CD4-positive, alpha-beta T cell treated with Interferon alpha-2 for 1 hour (primary cell): ENCODE results near the gene GALNS.
"Not testable (repeated sequence)": the region's sequence is repeated elsewhere in the genome, so short reads cannot be mapped to it uniquely, and the experiment has no call there.

Source experiments
- DNase-seq, 2 donors: peaks; one replicate each; pipeline ENCODE4 v3.0.0-alpha.2; 2020 to 2022

Gene GALNS

GRCh38 chr16:88780142-88781062, 76.3 kb downstream of the GALNS start:
- DNase-seq = no peak

- no peak for DNase-seq
Observed at GRCh38 chr16:88779406-88780141, 77.2 kb downstream of the GALNS start.

- DNase-seq = no peak
Observed at GRCh38 chr16:88778541-88779065, 78.1 kb downstream of the GALNS start.

GRCh38 chr16:88778271-88778525, 78.5 kb downstream of the GALNS start:
- DNase-seq = no peak

DNA sequence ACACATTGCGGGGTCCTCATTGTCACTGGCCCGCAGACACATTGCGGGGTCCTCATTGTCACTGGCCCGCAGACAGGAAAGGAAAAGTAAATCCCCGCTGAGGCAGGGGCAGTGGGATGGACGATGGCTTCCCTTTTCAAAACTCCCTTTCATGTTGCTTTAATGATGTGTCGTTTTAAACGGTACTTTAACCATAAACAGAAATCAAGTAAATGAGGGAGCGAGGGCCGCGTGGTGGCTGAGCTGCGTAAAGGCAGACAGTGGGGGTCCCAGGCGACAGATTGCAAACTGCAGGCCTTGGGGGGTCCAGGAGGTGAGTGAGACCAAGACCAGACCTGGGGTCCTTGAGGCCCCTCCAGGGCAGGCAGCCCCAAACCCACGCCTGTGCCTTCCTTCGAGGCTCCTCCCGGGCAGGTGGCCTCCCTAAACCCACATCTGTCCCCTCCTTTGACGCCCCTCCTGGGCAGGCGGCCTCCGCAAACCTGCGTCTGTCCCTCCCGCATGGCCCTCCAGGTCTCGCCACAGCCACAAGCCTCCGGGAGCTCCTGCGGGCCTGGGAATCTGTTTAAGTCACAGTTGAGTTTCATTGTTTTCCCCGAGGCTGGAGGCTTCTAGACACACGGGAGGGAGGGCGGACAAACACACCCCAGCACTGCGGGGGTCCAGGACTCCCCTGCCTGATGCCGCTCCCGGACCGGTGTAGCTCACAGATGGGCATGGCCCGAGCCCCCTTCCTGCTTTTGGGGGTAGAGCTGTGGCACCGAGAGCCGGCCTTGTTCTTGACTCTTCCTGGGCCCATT, 79.1 kb downstream of the GALNS start:
- no peak for DNase-seq

DNA sequence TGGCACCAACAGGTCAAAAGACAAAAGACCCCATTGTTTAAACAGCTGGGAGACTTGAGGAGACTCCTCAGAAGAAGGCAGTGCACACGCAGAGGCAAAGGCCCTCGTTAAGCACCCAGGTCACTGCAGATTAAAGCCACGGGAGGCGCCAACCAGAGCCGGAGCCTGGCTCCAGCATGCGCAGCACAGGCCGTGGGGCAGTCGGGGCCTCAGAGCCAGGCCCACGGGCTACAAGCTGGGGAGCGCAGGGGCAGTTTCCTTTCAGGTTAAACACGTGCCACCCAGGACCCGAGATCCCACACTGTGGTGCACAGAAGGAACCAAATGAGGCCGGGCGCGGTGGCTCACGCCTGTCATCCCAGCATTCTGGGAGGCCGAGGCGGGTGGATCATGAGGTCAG, 80.9 kb downstream of the GALNS start:
- no peak for DNase-seq

GRCh38 chr16:88774544-88775393, 82.0 kb downstream of the GALNS start:
- no peak for DNase-seq

GRCh38 chr16:88773812-88774291, 82.9 kb downstream of the GALNS start:
- DNase-seq = peak in 1 of 2 donors; percentile 41

DNA sequence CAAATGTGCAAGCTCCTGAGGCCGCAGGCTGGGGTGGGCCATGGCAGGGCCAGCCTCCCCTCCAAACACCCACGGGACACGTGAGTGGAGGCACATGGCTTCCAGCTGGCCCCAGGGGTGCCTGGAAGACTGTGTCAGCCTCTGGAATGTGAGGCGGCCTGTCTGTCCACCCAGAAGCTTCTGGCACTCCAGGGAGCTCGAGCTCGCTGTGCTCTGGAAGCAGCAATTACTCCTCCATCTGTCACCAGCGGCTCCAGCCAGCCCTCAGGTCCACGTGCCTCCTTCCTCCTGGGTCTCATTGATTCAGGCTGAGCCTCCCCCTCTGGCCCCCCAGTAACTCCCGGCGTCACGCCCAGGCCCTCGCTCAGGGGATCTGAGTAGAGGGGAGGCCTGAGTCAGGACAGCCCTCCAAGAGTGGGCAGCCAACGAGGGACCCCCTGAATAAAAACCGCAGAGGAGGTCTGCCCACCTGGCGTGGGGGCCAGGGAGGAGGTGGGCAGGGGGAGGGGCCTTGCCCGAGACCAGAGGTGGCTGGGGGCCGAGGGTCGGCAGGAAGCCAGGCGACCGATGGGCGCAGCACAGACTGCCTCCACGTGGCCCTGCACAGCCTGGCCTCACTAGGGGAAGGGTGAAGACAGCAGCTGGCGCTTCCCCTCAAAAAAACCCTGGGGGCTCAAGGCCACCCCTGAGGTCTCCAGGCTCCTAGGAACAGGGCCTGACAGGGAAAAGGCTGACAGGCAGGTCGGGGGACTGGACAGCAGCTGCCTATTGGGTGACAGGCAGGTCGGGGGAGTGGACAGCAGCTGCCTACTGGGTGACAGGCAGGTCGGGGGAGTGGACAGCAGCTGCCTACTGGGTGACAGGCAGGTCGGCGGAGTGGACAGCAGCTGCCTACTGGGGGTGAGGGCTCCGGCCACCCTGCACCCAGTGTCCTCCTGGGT, 83.6 kb downstream of the GALNS start:
- DNase-seq = no peak

DNA sequence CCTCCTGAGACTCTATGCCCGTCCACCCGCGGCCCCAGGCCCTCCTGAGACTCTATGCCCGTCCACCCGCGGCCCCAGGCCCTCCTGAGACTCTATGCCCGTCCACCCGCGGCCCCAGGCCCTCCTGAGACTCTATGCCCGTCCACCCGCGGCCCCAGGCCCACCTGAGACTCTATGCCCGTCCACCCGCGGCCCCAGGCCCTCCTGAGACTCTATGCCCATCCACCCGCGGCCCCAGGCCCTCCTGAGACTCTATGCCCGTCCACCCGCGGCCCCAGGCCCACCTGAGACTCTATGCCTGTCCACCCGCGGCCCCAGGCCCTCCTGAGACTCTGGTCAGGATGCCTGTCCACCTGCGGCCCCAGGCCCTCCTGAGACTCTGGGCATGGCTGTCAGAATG, 85.0 kb downstream of the GALNS start:
- DNase-seq = not testable (repeated sequence)

- no peak for DNase-seq
Observed at GRCh38 chr16:88771294-88771772, 85.4 kb downstream of the GALNS start.

DNA sequence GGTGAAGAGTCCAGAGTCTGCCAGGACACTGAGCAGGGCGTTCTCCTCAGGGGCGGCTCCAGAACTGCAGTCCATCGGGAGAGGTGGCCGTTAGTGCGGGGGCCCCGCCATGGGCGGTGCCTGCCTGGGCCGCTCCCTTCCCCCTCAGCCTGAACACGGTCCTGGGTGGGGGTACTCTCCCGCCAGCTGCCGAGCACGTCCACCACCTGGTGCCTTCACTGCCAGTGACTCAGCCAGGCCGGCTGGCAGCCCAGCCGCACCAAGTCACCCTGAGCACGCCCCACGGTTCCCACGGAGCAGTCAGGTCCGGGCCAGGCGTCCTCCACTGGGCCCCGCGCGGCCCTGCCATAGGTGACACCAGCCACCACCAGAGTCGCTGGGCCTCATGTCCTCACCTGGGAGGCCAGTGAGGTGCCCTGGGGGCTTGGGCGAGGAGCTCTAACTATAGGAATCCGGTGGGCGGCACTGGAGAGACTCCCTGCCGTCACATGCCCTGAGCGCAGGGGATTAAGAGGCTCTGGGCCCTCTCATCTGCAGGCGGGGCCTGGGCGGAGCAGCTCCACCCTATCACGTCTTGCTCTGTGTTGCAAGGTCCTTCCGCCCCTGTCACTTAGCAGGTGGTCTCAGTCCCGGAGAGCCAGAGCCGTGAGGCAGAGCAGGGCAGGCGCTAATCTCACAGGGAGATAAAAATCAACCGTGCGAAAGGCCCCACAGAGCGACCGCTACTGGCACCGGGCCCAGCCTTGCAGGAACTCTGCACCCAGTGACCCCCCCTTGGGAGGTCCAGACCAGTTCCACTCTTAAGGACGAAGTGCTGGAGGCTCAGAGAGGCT, 86.1 kb downstream of the GALNS start:
- peak in 1 of 2 donors; percentile 49 for DNase-seq

GRCh38 chr16:88769617-88770460, 86.9 kb downstream of the GALNS start:
- DNase-seq = peak in 1 of 2 donors; percentile 41

DNA sequence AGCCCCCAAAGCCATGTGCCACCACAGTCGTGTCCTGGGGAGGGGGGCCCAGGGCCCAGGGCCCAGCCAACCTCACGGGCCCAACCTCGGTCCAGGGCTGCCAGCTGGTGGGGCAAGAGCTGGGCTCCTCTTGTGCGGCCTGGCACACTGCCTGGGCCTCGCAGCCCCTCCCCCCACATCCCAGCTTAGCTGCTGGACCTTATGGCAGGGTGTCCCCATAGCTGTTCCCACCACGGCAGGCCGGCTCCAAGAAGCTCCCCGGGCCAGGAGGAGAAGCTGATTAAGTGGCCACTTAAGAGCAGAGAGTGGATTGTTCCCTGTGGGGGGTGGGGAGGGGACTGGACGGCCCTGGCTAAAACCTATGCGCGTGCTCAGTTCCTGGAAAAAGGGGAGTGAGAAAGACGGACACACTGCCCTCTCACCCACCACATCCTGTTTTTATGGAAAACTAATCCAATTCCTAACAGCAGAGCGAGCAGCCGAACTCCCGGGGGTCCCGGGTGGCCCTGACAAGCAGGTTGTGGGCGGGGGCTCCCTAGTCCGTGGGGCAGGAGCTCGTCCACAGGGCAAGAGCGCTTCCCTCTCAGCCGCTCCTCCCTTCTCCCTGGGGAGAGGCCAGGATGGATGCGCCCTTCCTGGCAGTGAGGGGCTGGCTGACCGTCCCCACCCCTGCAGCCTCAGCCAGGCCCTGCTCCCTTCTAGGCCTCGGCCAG, 88.5 kb downstream of the GALNS start:
- no peak for DNase-seq

DNA sequence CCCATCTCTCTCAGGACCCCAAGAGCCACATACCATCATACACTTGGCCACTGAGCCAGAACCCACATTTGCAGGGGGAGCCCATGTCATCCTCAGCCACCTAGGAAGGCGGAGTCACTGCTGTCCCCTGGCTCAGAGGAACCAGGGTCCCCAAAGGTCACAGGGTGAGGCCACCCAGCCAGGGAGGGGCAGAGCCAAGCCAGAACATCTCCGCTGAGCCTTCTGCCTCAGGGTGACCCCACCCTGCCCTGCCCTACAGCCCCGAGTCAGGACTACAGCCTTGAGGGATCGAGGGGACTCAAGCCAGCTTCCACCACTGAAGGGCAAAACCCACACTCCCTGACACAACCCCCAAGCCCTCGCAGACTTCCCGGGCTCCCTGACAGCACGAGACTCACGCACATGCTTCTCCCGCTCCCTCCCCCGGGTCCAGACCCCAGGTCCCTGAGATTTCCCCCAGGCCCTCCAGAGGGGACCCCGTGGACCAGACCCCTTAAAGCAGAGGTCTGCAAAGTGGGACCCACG, 89.1 kb downstream of the GALNS start:
- DNase-seq = no peak

DNA sequence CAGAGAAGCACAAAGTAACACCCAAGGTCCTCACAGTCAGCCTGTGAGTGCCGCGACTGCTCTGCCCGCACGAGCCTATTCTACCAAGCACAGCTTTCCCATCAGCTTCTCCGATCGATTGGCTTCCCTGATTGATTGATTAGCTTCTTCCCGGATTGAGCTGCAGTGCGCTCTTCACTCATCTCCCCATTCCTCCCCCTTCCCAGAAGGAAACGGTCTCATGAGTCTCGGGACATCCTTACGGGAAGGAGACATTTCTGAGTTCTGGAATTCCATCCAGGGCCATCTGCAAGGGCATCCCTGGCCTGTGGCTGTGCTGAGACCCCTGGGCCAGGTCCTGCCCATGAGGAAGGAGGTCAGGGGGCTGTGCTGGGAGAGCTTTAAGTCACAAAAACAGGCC, 89.8 kb downstream of the GALNS start:
- no peak for DNase-seq

DNA sequence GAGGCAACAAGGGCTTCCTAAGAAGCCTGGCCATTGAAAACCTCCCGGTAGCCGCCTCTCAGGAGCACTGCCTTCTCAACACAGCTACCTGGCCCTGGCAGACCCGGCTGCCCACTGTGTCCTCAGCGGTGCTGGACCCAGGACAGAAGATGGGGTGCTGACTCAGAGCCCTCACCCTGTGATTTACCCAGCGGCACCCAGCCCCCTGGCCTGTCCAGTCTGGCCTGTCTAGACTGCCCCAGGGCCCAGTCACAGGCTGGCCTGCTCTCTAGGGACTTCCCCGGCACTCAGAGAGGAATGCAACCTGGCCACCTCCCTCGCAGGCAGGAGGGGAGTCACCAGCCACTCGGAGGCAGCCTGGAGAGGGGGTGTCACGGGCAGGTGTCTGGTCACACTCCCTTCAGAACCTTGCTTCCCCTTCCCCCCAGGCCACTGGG, 91.8 kb downstream of the GALNS start:
- no peak for DNase-seq

GRCh38 chr16:88764080-88764479, 92.7 kb downstream of the GALNS start:
- no peak for DNase-seq
